GM21367 (cell line): ENCODE data around the gene EEIG1.

Experiments
- ATAC-seq: cut with Tn5 transposase; IDR thresholded peaks from one replicate; pipeline ENCODE4 v1.9.1; 2021; ENCODE audit not compliant: unreplicated experiment

EEIG1 gene

DNA sequence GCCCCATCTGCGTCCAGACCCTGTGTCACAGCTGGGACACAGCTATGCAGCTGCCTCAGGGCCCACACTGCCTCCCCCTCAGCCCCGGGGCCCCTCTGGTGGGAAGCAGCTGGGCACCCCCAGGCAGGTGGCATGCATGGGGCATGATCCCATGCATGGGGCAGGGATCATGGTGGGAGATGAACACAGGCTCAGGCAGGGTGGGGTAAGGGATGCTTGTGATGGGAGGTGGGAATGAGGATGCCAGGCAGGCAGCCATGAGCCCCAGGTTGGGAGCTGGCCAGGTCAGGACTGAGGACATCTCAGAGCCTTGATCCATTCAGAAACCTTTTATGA, 19.7 kb downstream of the EEIG1 start:
- no peak for ATAC-seq

DNA sequence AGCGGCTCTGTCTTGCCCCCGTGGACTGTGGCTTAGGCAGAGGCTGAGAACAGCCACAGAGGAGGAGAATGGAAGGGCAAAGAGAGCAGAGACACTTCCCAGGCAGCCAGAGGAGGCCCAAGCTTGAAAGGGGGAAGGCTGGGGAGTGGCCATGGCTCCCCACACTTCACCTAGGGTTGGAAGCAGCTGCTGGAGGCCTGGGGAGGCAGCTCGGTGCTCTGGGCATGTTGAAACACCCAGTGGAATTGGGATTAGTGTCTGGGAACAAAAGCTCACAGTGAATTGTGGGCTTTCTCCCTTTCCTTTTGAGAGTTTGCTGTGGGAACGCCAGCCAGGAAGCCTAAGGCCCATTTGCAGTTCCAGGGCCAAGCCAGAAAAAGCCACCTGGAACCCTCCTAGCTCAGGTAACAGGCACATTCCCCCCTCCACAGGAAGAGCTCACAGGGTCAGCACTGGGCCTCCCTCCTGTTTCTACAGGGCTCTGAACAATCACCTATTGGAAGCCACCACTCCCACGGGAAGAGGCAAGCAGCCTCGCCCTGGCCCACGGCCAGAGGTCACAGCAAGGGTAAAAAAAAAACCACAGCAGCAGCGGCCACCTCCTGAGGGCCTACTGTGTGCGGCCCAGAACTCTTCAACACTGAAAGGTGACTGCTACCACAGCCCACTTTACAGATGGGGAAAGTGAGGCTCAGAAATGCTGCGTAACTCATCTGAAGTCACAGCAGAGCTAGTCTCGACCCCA, 20.2 kb downstream of the EEIG1 start:
- ATAC-seq = no peak

DNA sequence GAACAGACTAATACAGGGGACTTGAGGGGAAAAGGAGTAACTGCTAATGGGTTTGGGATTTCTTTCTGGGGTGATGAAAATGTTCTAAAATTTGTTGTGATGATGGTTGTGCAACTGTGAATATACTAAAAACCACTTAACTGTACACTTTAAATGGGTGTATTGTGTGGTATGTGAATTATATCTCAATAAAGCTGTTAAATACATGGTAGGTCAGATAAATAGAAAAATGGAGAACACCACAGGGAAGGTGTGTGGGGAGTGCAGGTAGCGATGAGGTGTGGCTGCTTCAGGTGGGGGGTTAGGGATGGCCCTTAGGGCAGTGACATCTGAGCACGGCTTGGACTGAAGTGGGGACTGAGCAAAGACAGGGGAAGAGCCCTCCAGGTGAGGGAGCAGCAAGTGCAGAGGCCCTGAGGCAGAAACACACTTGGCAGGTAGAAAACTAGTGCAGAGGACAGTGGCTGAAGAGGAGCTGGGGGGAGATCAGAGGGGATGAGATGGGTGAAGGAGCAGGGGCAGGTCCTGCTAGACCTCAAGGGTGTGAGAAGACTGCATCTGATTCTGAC, 20.9 kb downstream of the EEIG1 start:
- ATAC-seq = no peak

DNA sequence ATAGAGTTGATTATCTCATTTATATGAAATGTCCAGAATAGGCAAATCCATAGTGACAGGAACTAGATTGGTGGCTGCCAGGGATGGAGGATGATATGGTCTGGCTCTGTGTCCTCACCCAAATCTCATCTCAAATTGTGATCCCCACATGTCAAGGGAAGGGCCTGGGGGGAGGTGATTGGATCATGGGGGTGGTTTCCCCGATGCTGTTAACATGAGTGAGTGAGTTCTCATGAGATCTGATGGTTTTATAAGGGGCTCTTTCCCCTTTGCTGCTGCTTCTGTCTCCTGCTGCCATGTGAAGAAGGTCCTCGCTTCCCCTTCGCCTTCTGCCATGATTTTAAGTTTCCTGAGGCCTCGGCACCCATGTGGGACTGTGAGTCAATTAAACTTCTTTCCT, 21.4 kb downstream of the EEIG1 start:
- ATAC-seq = no peak

DNA sequence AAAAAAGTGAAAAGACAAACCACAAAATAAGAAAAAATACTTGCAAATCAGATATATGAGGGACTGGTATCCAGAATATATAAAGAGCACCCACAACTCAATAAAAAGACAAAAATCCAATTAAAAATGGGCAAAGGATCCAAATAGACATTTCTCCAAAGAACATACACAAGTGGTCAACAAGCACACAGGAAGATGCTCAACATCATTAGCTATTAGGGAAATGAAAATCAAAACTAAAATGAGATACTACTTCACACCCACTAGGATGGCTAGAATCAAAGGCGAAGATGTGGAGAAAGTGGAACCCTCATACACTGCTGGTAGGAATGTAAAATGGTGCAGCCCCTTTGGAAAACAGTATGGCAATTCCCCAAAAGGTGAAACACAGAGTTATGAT, 22.1 kb downstream of the EEIG1 start:
- no peak for ATAC-seq

DNA sequence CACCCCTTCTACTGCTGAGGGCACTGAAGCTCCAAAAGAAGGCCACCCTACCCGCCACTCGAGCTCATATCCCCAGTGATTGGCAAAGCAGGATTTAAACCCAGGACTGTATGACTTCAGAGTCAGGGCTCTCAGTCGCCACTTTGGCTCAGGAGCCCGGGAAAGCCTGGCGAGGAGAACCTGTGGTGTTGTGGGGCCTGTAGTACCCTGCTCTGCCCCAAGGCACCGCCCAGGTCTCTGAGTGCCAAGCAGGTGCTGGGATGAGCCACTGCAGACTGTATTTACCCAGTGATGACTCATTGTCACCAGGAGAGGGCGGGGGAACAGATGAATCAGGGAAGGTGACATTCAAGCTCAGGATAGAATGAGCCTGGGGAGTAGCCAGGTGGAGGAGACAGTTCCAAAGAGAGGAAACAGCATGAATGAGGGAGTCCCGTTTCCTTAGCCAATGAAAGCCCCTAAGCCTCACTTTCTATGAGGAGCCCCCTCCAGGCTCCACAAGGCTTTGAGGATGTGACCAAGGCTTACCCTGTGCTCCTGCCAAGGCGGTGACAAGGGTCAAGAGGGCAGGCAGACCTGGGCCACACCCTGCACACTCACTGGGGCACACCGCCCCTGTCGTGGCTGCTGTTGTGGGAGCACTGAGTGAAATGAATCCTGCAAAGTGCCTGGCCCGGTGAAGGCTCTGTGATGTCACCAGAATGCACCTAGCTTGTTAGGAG, 25.3 kb downstream of the EEIG1 start:
- ATAC-seq = peak; percentile 54

DNA sequence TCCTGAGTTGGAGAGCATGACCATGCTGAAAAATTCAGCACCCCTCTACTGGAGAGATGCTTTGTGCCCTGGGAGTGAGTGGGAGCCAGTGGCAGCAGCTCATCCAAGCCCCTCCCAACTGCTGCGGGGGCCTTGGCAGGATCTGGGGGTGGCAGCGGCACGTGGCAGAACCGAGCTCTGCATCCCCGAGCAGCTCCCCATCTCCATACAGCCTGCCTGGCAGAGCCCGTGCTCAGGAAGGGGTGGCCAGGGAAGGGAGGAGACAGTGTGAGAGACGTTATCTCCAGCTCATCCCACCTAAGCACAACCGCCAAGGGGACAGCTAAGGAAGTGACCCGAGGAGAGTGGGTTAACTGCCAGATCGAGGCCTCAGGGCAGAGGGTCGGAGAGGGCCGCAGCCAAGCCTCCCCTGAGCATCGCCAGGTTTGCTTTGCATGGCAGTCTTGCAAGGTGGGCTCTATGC, 25.9 kb downstream of the EEIG1 start:
- ATAC-seq = no peak

DNA sequence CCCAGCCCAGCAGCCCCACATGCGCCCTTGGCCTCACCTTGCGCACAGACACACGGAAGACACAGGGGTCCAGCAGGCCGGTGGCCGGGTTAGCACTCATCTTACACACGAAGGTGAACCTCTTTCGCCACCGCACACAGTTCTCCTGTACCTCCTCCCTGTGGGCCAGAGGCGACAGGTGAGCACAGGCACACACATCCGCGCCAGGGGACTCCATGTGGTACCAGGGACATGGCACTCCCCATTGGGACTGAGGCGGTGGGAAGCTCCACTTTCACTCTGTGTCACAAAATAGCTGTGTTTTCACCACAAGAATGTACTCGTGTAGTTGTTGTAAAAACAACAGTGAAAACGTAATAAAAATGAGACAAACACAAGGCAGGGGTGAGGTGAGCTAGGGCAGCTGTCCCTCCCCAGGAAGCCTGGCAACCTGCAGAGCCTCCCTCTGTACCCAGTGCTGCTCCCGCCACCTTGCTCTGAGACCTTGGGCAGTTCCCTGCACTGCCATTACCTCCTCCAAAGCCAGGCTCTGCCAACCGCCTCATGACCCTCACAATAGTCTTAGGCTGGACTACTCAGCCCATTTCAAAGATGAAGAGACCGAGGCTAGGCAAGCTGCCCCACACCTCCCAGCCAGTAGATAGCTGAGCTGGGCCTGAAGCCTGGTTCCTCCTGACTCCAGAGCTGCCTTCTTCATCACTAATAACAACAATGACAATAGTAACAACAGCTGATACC, 26.9 kb downstream of the EEIG1 start:
- ATAC-seq = no peak

DNA sequence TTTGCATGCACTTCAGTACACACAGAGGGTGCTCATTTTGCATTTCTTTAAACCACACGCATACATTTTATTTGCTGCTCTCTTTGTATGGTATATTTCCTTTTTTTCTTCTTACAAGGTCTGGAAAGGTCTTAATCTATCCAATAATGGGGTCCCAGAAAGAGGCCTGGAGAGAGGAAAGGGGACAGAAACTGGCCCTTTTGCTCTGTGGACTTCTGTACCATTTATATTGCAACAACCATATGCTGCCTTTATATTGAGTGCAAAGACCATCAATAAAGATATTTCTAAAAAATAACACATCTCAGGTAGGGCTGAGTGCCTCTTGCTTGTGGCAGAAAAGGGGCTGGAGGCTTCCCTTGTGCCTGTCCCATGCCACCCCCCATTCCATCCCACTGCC, 27.6 kb downstream of the EEIG1 start:
- ATAC-seq = no peak

DNA sequence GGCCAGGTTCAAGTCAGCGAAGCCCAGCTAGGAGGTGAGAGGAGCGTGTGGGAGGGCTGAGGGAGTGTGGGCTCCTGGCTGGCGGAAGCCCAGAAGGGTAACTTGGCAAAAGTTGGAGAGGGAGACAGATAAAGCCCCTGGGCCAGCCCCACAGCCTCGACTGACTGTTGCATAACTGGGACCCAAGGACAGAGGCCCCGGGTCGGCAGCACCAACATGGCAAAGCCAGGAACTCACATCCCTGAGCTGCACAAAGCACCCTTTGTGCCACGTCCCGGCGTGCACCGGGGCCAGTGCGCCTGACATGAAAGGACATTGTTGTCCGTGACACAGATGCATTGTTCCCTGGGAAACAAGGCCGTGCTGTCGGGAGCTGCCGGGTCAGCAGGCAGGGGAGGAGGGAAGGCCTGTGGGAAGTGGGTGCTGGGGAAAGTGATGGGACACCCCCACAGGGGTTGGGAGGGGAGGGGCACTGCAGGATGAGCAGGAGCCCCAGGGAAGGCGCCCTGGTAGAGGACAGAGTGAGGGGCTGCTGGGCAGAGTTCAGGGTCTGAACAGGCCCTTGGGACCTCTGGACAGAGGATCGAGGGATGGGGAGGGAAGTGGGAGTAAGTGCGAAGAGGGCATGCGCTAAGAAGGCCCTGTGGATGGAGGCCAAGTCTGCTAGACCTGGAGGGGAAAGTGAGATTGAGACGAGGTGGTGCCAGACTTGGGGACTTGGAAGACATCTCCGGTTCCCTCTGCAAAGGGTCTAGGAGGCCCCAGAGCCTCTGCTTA, 30.1 kb downstream of the EEIG1 start:
- no peak for ATAC-seq

DNA sequence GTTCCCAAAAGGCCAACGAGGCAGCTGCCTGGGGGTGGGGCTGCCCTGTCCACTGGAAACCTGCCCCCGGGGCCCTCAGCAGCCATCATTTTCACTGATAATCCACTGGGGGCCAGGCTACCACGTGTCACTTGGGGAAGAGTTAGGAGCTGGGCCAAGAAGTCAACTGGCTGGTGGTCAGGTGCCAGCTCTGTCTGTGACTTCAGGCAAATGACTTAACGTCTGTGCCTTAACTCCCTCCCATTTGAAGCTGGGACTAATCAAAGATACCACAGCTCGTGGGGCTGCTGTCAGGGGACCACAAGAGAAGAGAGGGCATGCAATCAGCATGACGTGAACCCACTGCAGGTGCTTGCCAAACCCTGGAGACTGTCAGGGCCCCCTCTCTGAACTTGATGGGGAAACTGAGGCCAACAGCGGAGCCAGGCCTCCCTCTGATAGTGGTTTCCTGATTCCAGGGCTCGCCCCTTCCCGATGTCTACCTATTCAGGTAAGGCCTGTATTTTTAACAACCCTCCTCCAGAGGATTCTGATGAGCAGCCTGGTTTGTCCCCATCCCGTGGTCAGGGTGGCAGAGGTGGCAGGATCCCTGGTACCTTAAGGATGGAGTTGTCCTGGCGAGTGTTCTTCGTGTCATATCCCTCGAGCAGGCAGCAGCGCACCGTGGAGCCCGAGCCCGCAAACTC, 30.8 kb downstream of the EEIG1 start:
- no peak for ATAC-seq

DNA sequence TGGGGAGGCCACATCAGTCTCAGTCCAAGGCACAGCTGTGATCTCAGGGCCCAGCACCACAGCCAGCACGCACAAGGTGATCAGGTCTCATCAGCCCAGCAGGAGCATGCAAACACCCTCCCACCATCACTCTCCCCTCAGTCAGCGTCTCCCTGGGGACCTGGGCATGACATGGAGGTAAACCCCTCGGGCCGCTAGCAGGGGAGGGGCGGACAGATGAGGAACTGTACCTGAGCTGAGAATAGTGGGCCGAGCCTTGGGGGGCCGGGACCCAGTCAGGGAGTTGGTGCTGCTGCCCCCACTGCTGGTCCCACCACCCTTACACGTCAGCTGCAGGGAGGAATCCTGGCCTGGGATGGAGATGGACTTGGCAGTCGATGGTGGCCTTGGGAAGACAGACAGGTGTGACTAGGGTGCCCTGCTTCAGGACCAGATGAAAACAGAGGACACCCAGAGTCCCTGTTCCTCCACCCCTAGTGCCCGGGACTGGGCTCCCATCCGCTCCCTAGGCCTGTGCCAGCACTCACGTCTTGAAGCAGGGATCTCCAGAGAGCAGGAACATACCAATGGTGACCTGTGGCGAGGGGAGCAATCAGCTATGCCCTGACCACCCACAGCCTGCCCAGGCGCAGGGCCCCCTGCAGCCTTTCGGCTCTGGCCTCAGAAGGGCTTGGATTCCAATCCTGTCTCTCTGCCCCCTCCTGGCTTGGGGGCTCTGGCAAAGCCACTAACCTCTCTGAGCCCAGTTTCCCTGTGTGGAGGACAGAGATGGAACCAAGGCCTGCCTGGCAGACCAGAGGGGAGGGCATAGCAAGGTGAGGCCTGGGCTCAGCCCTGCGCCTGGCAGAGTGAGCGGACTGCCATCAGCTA, 32.7 kb downstream of the EEIG1 start:
- ATAC-seq = no peak

DNA sequence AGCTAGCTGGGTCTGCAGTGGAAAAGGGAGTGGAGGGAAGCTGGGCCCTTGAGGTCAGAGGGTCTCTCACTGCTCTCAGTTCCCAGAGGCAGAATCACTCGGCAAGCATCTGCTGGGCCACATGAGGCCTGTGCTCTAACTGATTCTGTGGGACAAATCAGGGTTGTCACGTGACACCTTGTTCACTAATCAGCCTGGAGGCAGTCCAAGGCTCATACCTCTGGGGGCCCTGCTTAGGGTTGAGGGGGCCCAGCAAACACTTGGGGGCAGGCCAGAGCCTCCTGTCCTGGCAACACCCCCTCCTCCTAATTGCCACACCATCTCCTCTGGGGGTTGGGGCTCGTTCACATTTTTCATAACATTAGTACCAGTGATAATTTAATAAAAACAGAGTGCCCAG, 34.1 kb downstream of the EEIG1 start:
- no peak for ATAC-seq

DNA sequence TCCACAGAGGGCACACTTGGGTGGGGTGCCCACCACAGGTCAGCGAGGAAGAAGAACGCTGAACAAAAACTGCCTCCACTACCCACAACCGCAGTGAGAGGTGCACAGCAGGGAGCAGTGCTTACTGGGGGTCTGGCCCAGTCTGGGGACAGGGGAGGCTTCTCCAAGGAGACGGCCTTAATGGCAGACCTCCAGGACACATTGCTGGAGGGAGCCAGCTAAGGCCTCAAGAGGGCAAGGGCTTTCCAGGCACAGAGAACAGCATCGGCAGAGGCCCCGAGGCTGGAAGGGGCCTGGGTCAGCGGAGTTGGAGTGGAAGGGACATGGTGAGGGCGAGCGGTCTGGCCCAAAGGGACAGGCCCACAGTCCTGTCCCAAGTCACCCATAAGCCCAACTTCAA, 34.8 kb downstream of the EEIG1 start:
- ATAC-seq = no peak

DNA sequence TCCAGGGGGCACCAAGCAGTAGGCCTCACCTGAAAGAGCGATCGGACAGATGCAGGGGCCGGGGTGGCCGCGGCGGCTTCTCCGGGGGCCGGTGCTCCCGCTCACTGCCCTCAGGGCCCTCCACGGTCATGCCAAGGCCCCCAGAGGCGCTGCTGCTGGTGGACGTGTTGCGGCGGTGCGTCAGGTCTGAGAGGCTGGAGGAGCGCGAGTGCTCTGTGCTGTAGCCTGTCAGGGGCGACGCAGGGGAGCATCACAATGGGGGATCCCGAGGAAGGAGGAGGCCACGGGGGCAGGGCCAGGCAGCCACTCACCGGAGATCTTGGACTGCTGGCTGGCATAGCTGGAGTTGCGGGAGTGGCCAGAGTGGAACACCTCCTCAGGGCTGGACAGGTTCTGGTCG, 35.5 kb downstream of the EEIG1 start:
- ATAC-seq = no peak

DNA sequence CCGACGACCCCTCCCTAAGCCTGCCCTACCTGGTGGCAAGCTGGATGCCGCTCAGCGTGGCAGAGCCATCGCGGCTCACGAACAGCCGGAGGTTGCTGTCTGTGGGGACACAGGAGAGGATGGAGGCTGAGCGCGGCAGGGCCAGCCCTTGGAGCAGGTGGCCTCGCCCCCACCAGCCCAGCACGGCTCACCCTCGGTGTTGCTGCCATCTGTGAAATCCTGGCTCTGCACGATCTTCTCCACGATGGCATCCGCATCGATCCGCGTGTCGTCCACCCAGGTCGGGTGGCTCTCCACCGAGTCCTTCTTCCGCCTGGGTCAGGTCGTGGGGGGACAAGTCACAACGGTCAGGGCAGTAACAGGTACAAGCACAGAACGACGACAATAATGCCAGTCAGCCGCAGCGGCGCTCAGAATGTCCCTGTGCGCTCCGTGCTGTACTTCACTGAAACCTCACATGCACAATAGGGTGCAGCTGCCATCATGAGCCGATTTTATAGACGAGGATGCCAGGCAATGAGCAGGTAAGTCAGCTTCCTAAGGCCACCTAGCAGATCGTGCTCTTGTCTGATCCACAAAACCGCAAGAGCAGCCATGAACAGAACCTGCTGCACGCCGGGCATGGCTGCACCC, 36.1 kb downstream of the EEIG1 start:
- no peak for ATAC-seq

DNA sequence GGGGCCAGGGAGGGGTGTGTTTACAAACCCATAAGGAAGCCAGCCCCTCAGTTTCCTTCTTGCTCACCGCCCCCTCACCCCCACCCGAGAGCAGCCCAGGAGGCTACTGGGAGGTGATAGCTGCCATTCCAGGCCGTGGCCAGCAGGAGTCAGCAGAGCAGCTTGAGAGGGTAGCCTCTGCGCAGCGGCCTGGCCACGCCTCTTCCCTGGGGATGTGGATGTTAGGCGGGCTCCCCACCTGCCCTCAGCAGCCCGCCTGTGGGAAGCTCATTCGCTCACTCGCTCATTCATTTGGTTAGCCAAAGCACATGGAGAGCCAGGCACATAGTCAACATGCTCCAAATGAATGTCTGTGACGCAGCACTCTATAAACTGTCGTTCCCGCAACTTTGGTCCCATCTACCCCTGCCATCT, 37.1 kb downstream of the EEIG1 start:
- no peak for ATAC-seq

DNA sequence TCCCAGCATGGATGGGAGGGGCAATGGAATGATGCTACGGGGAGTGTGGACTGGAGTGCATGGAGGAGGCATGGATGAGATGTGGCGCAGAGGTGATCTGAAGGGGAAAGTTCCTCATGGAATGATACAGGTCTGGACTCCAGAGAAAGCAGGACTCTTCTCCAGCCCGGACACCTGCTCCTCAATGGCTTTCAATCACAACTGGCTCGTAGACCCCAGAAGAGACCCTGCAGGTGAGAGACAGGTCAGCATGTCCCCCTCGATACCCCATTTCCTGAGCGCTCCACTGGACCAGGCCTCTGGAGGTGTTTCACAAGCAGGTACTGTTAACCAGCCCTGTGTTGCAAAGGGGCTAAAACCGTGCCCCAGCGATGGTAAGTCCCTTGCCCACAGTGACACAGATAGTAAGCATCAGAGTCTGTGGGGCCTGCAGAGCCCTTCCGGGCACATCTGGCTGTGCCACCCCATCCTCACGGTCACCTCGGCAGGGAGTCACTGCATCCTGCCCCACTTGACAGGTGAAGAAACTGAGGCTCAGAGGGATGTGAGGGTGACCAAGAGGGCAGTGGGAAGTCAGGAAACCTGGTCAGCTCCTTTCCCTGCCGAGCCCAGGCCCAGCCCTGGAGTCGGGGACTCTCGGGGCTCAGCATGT, 37.7 kb downstream of the EEIG1 start:
- ATAC-seq = no peak
